Ovary (tissue), 9 donors: ENCODE results near the gene KDM8. TPM values are rescaled to one million over a fixed set of nuclear protein-coding genes. Genes with fewer than 3 reads are reported as not detected.

Experiments used
- DNase-seq, 5 donors: peaks; one replicate each; pipeline ENCODE4 v3.0.0-alpha.2; 2019 to 2020
- H3K27ac ChIP-seq, 2 donors: fragments of 200-600 bp; one replicate each; pipeline versions ENCODE4 v1.5.1 to v1.8.0; 2019 to 2022
- H3K27me3 ChIP-seq: fragments of 200-600 bp; one replicate; pipeline ENCODE4 v1.8.0; 2022
- H3K36me3 ChIP-seq: fragments of 200-600 bp; sonication (generic); one replicate; pipeline ENCODE4 v1.5.1; 2019
- H3K4me1 ChIP-seq: one replicate; pipeline ENCODE4 v1.8.1; 2013; ENCODE audit warnings: mild to moderate bottlenecking, moderate library complexity; ENCODE audit not compliant: insufficient read depth
- H3K4me3 ChIP-seq: fragments of 200-600 bp; sonication (generic); one replicate; pipeline ENCODE4 v1.5.1; 2017
- H3K9me3 ChIP-seq, 2 donors: fragments of 200-600 bp in 1 of 2; sonication (generic) in 1 of 2; one replicate each; pipeline versions ENCODE4 v1.5.1 to v1.8.1; 2013 to 2019; ENCODE audit warnings: mild to moderate bottlenecking in 1 of 2, moderate library complexity in 1 of 2
- EP300 ChIP-seq: sonication (generic); formaldehyde crosslinking; IDR thresholded peaks from one replicate; pipeline ENCODE4 v1.6.1; 2017; ENCODE audit warnings: antibody characterized with exemption
- POLR2A ChIP-seq: fragments of 450-650 bp; IDR thresholded peaks from one replicate; pipeline ENCODE4 v1.6.1; 2017; ENCODE audit warnings: antibody characterized with exemption, mild to moderate bottlenecking, moderate library complexity
- WGBS, 3 donors: extraction: QIAGEN DNeasy Blood & Tissue Kit in 1 of 3; methylation state at CpG; one replicate each; pipeline versions ENCODE4 v1.1.5 to v1.1.7; 2013 to 2017; 5-methylcytosine and 5-hydroxymethylcytosine counted together
- intact Hi-C, 4 donors: fragments of 100-400 bp; cut with DNase I; formaldehyde crosslinking; loops; one replicate each; pipeline versions ENCODE4 v1.11.0 to v1.15.1; 2022 to 2023
- polyA plus RNA-seq, 2 donors: library from polyadenylated mRNA; stranded (reverse); fragments of 200-250 nt in 1 of 2; fragments of 350-450 nt in 1 of 2; fragmentation: Illumina TruSeq in 1 of 2; extraction: RNeasy Lipid Tissue Mini Kit (QIAGEN cat#74804) in 1 of 2; gene quantifications; one replicate each; pipeline ENCODE4 v1.2.3, GENCODE V29; 2013 to 2014
- total RNA-seq, 7 donors: library from RNA; depleted of rRNA in 2 of 7; stranded (reverse); fragments of >200 nt in 2 of 7; fragmentation: NEBNext Ultra II Directional in 3 of 7; extraction: Animal tissue kit (Norgen Biotek cat#: 25700) in 3 of 7; gene quantifications; one replicate each; pipeline versions ENCODE4 v1.1.0 to v1.2.4, GENCODE V29; 2016 to 2023
- TF ChIP-seq, protein P1 (sequence below), 3 donors: fragments of 450-650 bp in 2 of 3; fragments of 200-600 bp in 1 of 3; IDR thresholded peaks; one replicate each; pipeline versions ENCODE4 v1.5.1 to v1.8.0; 2016 to 2022; ENCODE audit warnings: antibody characterized with exemption in 3 of 3, mild to moderate bottlenecking in 1 of 3
- donor health status: DM: no; HTN: no; CAD: no; lungs with moderate emphysema.
- donor health status: DM: no; HTN: no; CAD: no.
- donor health status: Bipolar disorder and iron deficiency.
- donor health status: DM: yes; HTN: yes; CAD: no.
- donor health status: DM: no; HTN: no; CAD: no.
- donor health status: DM: yes; HTN: yes; CAD: no.

The KDM8 gene
- total and polyA plus RNA-seq, 9 donors: 3.7 to 11.0 (median 5.0) TPM

DNA sequence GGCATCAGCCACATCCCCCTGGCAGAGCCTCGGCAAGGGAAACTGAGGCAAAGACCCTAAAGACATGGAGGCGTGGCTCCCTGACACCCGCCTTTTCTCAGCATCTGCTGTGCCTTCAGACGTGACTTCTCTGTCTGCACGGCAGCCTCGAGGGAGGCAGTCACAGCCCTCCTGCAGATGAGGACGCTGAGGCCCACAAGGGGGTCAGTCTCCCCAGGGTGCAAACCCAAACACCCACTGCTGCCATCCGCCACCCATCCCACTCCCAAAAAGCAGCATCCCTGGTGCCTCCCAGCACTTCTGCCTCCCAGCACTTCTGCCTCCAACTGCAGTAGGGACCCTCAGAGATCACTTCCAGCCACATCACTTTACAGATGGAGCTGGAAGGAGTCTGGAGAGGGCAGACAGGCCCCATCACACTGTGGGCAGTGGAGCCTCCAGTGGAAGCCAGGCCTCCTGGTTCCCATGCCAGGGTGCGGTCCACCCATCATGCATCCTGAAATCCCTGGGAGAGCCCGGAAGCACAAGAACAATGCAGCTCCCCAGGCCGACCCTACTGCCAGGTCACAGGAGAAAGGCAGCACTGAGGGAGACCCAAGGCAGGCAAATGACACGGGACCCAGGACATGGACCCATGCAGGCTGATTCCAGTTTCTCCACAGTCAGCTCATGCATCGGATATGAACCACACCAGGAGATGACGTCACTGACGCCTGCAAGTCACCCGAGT lies 23.8 kb downstream of the KDM8 start:
- H3K36me3 ChIP-seq: no peaks in the 10 kb centered on the region
- no peak for DNase-seq
- no peak overlapping the region for H3K27ac ChIP-seq
- intact Hi-C loops: no loop called here
- H3K27me3 ChIP-seq: no peaks in the 10 kb centered on the region
- no peak for TF ChIP-seq EP300
- TF ChIP-seq, protein P1, sequence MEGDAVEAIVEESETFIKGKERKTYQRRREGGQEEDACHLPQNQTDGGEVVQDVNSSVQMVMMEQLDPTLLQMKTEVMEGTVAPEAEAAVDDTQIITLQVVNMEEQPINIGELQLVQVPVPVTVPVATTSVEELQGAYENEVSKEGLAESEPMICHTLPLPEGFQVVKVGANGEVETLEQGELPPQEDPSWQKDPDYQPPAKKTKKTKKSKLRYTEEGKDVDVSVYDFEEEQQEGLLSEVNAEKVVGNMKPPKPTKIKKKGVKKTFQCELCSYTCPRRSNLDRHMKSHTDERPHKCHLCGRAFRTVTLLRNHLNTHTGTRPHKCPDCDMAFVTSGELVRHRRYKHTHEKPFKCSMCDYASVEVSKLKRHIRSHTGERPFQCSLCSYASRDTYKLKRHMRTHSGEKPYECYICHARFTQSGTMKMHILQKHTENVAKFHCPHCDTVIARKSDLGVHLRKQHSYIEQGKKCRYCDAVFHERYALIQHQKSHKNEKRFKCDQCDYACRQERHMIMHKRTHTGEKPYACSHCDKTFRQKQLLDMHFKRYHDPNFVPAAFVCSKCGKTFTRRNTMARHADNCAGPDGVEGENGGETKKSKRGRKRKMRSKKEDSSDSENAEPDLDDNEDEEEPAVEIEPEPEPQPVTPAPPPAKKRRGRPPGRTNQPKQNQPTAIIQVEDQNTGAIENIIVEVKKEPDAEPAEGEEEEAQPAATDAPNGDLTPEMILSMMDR (IDR thresholded peaks at IDR 0.05): no peak
- no peak for TF ChIP-seq POLR2A
- H3K9me3 ChIP-seq: no peaks in the 10 kb centered on the region
- no peak overlapping the region for H3K4me3 ChIP-seq
- WGBS, 3 donors: 90 to 96% (median 92%) methylated on average over 16 of the region's 16 CpGs
- H3K4me1 ChIP-seq: peaks cover 9% of the 10 kb centered on the region

DNA sequence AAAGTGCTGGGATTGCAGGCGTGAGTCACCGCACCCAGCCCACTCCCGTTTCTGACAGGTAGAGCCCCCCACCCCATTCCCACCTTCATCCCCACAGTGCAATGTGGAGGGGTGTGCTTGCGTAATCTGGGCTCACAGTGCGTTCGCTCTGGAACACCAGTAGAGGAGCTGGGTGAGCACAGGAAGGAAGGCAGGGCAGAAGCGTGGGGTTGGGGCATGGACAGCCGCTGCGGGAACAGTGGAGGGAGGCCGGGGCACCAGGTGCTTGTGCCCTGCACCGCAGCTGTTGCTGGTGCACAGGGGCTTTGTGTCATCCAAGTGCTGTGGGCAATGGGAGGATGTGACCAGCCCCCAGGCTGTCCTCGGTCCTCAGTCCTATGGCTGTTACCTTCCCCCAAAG lies 24.7 kb downstream of the KDM8 start:
- H3K36me3 ChIP-seq: no peaks in the 10 kb centered on the region
- no peaks in the 10 kb centered on the region for H3K27me3 ChIP-seq
- intact Hi-C loops: no loop called here
- DNase-seq: no peak
- H3K27ac ChIP-seq: no peak overlapping the region
- 90 to 95% (median 92%) methylated on average over 12 of the region's 12 CpGs for WGBS, 3 donors
- H3K4me1 ChIP-seq: peaks cover 3% of the 10 kb centered on the region
- H3K4me3 ChIP-seq: no peak overlapping the region
- TF ChIP-seq EP300 (no peak), POLR2A (no peak)
- TF ChIP-seq, protein P1 (IDR thresholded peaks at IDR 0.05): no peak
- H3K9me3 ChIP-seq: no peaks in the 10 kb centered on the region

DNA sequence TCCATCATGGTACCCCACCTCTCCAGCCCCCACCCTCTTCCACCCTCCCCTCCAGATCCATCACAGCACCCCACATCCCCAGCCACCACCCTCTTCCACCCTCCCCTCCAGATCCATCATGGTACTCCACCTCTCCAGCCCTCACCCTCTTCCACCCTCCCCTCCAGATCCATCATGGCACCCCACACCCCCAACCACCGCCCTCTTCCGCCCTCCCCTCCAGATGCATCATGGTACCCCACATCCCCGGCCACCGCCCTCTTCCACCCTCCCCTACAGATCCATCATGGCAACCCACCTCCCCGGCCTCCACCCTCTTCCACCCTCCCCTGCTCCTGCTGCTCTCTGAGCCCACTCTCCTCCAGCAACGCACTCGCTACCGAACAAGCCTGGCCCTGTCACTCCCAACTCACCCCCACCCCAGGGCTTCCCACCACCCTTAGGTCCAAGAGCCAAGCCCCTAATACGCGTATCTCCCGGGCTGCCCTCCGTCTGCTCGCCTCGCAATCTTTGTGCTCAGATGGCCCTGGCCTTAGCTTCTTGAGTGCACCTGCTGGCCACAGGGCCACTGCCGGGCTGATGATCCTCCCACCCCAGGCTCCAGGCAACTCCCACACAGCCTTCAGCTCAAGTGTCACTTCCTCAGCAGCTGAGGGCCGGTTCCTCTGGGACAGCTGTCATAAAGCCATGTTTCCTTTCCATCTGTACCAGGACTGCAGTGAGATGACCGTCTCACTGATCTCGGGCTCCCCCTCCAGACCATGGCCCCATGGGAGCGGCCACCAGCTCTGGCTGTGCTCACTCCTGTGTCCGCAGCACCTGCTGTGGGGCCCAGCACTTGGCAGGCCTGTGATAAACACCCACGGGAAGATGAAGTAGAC lies 25.5 kb downstream of the KDM8 start:
- H3K4me3 ChIP-seq: no peak overlapping the region
- no peaks in the 10 kb centered on the region for H3K27me3 ChIP-seq
- H3K36me3 ChIP-seq: no peaks in the 10 kb centered on the region
- TF ChIP-seq, protein P1 (IDR thresholded peaks at IDR 0.05): no peak
- TF ChIP-seq EP300: no peak
- TF ChIP-seq POLR2A: no peak
- DNase-seq: no peak
- WGBS, 3 donors: 82 to 85% (median 84%) methylated on average over 21 of the region's 21 CpGs
- H3K9me3 ChIP-seq: no peaks in the 10 kb centered on the region
- H3K4me1 ChIP-seq: no peaks in the 10 kb centered on the region
- no peak overlapping the region for H3K27ac ChIP-seq
- intact Hi-C loops: no loop called here

DNA sequence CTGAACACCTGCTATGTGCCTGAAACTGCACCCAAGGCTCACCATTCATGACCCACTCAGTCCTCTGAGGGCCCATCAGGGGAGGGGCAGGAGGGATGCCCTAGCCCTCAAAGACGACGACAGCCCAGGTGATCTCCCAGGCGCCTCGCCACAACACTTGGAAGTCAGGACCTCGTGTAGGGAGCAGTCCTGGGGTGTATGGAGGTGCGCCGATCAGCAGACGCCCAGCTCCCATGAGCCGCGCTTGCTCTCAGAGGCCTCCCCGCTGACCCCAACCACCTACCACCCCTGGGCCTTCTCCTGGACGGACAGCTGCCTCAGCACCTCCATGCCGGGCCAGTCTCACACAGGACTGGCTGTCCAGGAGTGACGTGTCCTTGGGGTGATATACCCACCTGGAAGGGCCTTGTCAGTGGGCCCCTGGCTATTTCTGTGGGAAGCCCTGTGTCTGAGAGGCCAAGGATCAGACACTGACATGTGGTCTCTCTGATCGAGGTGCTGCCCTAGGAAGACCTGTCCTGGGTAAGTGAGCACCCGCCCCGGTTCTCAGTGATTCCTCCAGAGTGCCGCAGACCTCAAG lies 26.7 kb downstream of the KDM8 start:
- intact Hi-C loops: loop anchor here in 1 of 4 donors (5.0 kb wide), 1 partner anchor 227 kb away; no protein-coding TSS in a partner anchor
- WGBS, 3 donors: 92 to 94% (median 93%) methylated on average over 18 of the region's 18 CpGs
- Histone ChIP-seq H3K27me3 (no peaks in the 10 kb centered on the region), H3K36me3 (no peaks in the 10 kb centered on the region), H3K4me3 (no peak overlapping the region), H3K27ac (no peak overlapping the region), H3K4me1 (no peaks in the 10 kb centered on the region), H3K9me3 (no peaks in the 10 kb centered on the region)
- TF ChIP-seq, protein P1 (IDR thresholded peaks at IDR 0.05): no peak
- TF ChIP-seq EP300: no peak
- TF ChIP-seq POLR2A: no peak
- DNase-seq: no peak
